T-helper 2 cell (primary cell): ENCODE measurements around the gene CPT1B.

Experiments
- DNase-seq, 5 experiments: peaks; one replicate each; pipeline versions ENCODE4 v3.0.0 to v3.0.0-alpha.2; 2012 to 2022

CPT1B gene

GRCh38 chr22:50569041-50569459, 9.2 kb downstream of the CPT1B start:
- DNase-seq: no peak

DNA sequence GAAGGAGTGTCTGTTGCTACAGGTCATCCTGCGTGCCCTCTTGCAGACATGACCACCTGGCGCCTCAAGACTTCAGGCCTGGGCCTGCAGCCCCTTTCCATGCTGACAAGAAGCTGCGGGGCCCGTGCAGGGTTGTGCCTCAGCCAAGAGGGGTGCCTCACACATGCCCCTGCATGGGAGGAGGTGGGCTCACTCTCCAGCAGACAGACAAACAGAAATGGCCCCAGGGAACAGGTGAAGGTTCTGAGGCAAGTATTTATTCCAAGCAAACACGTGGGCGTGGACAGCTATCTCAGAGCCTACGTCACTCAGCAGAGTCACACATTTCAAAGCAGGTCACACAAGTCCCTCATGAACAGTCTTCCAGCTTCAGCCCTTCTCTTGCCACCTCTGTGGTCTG, 9.6 kb downstream of the CPT1B start:
- no peak for DNase-seq

GRCh38 chr22:50567721-50568252, 10.4 kb downstream of the CPT1B start:
- no peak for DNase-seq

DNA sequence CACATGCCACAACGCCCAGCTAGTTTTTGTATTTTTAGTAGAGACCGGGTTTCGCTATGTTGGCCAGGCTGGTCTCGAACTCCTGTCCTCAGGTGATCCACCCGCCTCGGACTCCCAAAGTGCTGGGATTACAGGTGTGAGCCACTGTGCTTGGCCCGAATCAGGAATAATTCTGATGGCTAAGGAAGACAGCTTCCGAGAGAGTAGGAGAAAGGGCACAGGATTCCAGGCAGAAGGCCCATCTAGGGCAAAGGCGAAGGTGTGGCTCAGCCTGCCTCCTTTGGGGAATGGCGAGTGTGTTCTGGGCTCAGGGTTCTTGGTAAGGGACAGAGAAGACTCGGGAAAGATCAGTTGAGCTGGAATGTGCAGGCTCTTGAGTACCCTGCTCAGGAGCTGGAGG, 13.9 kb downstream of the CPT1B start:
- DNase-seq: no peak

GRCh38 chr22:50563413-50564160, 14.6 kb downstream of the CPT1B start:
- no peak for DNase-seq

DNA sequence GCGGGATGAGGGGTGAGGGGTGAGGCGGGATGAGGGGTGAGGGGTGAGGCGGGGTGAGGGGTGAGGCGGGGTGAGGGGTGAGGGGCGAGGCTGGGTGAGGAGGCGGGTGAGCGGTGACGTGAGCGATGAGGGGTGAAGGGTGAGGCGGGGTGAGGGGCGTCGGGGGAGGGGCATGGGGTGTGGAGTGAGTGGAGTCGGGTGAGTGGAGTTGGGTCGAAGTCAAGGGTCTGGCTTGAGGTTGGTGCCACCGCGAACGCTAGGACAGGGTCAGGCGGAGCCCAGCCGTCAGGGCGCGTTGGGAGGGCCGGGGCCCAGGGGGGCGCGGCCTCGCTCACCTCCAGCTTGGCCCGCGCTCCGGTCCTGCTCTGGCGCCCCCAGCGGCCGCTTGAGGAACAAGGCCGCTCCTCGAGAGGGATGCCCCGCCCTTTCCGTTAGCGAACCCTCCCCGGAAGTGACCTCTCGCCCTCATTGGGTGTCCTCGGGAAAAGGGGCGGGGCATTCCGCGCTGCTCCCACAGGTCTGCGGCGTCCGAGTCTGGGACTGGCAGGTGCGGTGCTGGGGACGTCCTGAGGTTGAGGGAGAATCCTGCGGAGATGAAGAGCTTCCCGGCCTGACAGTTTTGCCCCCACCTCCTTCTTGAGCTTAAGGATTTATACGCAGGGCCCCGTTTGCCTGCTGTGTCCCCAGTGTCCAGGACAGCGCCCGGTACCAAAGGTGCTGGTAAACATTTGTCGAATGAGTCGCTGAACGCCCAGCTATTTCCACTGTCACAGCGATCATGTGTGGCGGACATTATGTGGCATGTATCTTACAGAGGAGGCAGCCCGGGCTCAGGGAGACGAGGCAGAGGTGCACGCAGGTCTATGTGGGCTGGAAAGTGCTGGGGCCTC, 15.5 kb downstream of the CPT1B start, which contains the start of gene SYCE3:
Gene SYCE3 (minus strand): TSS at position 397 of the 890 bp plus-strand sequence. CDS start 6,514 bp downstream, outside the sequence.
- DNase-seq: peak; percentile 93 to 98 (median 95)

DNA sequence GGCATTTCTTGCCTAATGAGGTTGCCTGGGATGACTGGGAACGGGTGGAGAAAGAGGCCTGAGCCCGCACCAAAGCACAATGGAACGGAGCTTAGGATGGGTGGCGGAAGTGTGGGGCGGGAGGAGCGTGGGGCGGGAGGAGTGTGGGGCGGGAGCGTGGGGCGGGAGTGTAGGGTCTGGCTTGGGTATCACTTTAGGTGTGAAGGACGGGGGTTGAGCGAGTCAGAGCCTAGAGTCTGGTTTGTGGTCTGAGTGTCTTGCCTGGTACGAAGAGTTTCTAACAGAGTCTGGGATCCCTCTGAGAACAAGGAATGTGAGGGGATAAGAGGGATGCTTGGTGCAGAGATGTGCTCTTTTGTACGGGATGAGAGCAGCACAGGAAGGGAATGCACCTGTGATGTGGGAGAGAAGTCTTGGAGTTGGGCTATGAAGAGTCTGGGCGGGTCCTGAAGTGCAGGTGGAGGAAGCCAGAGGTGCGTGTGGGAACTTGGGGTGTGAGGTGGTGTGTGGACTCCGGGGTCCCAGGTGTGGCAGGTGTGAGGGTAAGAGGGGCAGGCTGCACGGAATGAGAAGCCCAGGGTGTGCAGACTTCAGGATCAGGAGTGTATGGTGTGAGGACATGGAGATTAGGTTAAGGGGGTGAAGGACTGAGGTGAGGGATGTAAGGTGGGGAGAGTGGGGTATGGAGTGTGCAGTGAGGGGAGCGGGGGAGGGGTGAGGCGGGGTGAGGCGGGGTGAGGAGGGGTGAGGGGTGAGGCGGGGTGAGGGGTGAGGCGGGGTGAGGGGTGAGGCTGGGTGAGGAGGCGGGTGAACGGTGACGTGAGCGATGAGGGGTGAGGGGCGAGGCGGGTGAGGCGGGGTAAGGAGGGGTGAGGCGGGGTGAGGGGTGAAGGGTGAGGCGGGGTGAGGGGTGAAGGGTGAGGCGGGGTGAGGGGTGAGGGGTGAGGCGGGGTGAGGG, 16.5 kb downstream of the CPT1B start:
- no peak for DNase-seq

DNA sequence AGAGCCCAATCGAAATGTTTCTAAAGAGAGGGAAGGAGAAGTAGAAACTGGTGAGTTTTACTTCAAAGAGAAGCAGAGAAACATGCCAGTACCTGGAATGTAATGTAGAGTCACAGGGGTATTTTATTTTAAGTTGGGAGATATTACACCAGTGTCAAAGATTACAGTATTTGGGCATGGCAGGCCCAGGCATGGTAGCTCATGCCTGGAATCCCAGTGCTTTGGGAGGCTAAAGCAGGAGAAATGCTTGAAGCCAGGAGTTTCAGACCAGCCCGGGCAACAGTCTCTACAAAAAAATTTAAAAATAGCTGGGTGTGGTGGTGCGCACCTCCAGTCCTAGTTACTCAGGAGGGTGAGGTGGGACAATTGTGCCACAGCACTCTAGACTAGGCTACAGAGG, 18.2 kb downstream of the CPT1B start:
- no peak for DNase-seq

DNA sequence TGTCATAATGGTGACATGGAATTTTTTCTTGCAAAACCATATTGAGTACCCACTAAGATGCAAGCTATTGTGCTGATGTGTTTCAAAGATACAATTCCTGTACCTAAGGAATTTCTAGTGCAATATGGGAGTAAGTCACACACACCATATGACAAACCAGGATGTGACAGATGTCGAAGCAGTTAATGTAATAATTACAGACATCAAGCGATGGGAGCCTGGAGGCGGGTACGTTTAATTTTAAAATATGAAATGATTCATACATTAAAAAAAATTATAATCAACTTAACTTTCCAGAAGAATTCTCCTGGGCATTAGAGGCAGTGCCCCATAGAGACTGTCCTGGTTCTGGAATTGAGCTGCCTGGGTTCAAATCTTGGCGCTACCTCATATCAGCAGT, 21.5 kb downstream of the CPT1B start:
- no peak for DNase-seq

DNA sequence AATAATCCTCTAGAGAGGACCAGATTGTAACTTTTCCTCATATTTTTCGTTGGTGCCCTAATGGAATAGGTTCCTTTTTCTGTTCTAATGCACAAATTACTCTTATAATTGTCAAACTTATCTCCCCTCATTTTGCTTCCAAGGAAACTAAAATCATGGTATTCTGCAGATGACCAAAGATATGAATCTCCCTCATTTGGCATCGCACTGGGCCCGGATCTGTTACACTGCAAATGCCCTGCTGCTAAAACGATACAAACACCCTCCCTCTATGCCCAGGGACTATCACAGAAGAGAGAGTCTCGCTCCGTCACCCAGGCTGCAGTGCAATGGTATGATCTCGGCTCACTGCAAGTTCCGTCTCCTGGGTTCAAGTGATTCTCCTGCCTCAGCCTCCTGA, 24.9 kb downstream of the CPT1B start:
- DNase-seq: no peak

GRCh38 chr22:50551160-50551752, 27.0 kb downstream of the CPT1B start:
- no peak for DNase-seq

- no peak for DNase-seq
Measured at GRCh38 chr22:50550395-50550794, 27.8 kb downstream of the CPT1B start.

DNA sequence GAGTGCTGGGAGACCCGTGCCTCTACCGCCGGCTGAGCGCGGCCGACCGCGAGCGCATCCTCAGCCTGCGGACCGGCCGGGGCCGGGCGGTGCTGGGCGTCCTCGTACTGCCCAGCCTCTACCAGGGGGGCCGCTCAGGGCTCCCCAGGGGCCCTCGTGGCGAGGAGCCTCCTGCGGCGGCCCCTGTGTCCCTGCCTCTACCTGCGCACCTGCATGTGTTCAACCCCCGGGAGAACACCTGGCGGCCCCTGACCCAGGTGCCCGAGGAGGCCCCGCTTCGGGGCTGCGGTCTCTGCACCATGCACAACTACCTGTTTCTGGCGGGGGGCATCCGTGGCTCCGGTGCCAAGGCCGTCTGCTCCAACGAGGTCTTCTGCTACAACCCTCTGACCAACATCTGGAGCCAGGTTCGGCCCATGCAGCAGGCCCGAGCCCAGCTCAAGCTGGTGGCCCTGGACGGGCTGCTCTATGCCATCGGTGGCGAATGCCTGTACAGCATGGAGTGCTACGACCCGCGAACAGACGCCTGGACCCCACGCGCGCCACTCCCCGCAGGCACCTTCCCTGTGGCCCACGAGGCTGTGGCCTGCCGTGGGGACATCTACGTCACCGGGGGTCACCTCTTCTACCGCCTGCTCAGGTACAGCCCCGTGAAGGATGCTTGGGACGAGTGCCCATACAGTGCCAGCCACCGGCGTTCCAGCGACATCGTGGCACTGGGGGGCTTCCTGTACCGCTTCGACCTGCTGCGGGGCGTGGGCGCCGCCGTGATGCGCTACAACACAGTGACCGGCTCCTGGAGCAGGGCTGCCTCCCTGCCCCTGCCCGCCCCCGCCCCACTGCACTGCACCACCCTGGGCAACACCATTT, 29.1 kb downstream of the CPT1B start:
- DNase-seq: no peak

GRCh38 chr22:50548040-50548920, 29.9 kb downstream of the CPT1B start:
- DNase-seq: peak in 3 of 5 experiments; percentile 47 to 72 (median 47)

GRCh38 chr22:50547263-50547985, 30.8 kb downstream of the CPT1B start:
- DNase-seq: no peak

DNA sequence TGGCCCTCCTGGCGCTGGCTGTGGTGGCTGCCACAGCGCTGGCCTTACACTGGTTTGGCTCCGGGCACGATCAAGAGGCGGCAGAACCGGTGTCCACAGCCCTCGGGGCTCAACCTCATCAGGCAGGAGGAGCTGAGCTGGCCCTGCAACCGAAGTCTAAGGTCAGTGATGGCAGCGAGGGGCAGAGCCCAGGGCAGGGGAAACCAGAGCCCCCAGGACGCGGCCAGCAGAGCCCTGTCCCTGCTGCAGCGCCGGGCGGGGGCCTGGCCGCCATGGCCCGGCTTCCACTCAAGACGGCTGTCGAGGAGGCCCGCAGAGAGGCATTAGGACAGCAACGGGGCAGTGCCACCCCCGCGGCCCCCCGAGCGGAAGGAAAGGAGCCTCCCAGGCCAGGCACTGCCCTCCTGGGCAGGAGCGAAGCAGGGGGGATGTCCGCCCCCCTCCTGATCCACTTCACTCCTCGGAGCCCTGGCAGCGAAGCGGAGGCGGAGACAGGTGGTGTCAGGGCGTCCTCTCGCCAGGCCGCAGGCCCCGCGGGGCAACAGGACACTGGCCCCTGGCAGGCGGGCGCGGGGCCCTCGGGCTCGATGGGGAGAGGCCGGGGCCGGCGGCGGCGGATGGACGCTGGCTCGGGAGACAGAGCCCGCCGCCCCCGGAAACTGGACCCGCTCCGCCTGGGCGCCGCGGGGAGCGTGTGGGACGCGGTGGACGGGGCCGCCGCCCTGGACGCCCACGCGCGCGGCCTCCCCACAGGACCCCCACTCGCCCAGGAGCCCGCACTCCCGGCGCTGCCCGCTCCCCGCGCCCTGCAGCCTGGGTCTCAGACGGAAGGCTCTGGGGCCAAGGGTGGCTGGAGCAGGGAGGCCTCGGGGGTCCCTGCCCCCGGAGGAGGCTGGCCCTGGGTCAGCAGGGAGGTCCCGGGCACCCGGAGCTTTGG, 31.6 kb downstream of the CPT1B start:
- DNase-seq: no peak

DNA sequence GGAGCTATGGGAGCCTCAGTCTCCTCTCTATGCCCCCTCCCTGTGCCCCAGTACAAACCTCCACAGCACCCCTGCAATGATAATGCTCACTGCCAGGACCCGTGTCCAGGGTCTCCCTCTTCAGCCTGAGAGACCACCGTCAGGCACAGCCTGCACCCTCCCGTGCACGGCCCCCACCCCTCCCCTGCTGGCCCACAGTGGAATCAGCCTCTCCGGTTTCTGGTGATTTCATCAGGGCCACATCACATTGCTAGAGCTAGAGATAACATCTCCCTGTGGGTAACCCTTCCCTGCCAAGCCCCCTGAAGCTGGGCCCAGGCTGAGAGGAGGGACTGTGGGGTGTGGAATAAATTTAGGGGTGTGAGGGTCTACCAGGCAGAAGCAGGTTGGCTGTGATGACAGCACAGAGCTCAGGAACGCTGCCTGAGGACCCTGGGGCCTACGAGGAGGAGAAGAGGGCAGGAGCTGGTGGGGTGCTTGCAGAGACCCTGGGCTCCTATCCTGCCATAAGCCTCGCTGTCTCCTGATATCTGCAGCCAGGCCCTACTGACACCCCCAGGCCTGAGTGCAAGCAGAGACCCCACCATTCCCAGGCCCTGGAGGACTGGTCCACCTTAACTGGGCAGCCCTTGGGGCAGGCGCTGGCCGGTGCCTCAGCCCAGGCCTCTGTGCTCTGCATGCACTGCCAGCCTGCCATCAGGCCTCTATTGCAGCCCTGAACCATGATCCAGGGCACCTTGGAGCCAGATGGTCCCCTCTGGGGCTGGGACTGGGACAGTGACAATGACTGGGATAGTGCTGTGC, 32.5 kb downstream of the CPT1B start, which contains the start of gene KLHDC7B:
Gene KLHDC7B (plus strand): TSS at position 378 of the 804 bp plus-strand sequence. CDS start 345 bp downstream, at position 723.
- DNase-seq: peak in 1 of 5 experiments; percentile 76
